ENCODE data around the gene CFAP221. TPM values are rescaled to one million over a fixed set of nuclear protein-coding genes. Genes with fewer than 3 reads are reported as not detected.

Gene CFAP221
- total and polyA plus RNA-seq, 10 of the 15 experiments (the other 5 are each of a cell fraction or from before 2014, with no cell fraction given): not detected

GRCh38 chr2:119691189-119691588 lies 146.9 kb downstream of the CFAP221 start:
- FAIRE-seq: no peak
- Histone ChIP-seq H2AFZ (ENCODE audit: control insufficient read depth, low read depth, low read length) (no peak overlapping the region), H3K27ac (ENCODE audit: control insufficient read depth, insufficient read depth) (no peak overlapping the region), H3K36me3 (ENCODE audit: control insufficient read depth in 2 of 2, insufficient read depth in 2 of 2, low read length in 1 of 2) (no peaks in the 10 kb centered on the region), H3K4me2 (ENCODE audit: control insufficient read depth, insufficient read depth) (no peak overlapping the region), H4K20me1 (ENCODE audit: control insufficient read depth, insufficient read depth) (no peaks in the 10 kb centered on the region), H3K4me3 (no peak overlapping the region), H3K79me2 (ENCODE audit: control insufficient read depth, insufficient read depth, low read length) (no peaks in the 10 kb centered on the region), H3K9me3 (replicated peaks; ENCODE audit: control insufficient read depth, insufficient read depth, low read length) (no peaks in the 10 kb centered on the region), H3K9ac (ENCODE audit: control insufficient read depth, insufficient read depth, low read length) (no peak overlapping the region), H3K27me3 (replicated peaks in 1 of 2; ENCODE audit: control insufficient read depth in 2 of 2, insufficient read depth in 2 of 2, low read length in 1 of 2) (no peaks in the 10 kb centered on the region), H3K4me1 (ENCODE audit: control insufficient read depth, insufficient read depth, low read length) (no peaks in the 10 kb centered on the region)
- ChIA-PET RAD21 (ENCODE audit: unreplicated experiment) (no interaction called here), POLR2A (no interaction called here), CTCF (interaction anchor here (1.1 kb wide), 1 partner anchor 68 kb away, joined by 3 read pairs; the partner anchor contains the start of gene PTPN4), SMC1A (ENCODE audit: uncharacterized antibody, unreplicated experiment) (no interaction called here)
- BruUV-seq (replicated peaks): no TSS peak
- in situ Hi-C loops (cut with MboI) (no loop called here), intact Hi-C loops (cut with micrococcal nuclease; ENCODE audit: unreplicated experiment) (no loop called here)
- no peak for DNase-seq (ENCODE audit: low read depth, low spot score)
- no peak for ATAC-seq
- TF ChIP-seq BRCA1 (IDR thresholded peaks at IDR 0.05; ENCODE audit: low read depth, low read length) (no peak), REST (IDR thresholded peaks at IDR 0.05; ENCODE audit: low read depth, low read length) (0 out of 2 replicates have a peak, but pooled peaks have one; percentile 33), CTCF (IDR thresholded peaks at IDR 0.05 in 2 of 3, conservative IDR thresholded peaks at IDR 0.05 in 1 of 3; ENCODE audit: control insufficient read depth in 2 of 3, extremely low read depth in 1 of 3, insufficient read depth in 1 of 3, low read depth in 3 of 3, low read length in 3 of 3) (no peak), EP300 (IDR thresholded peaks at IDR 0.05; ENCODE audit: borderline replicate concordance in 1 of 2, control insufficient read depth in 1 of 2, low read depth in 2 of 2, low read length in 2 of 2) (no peak)
- 46% methylated on average over 7 of the region's 7 CpGs for WGBS (ENCODE audit: insufficient coverage, insufficient replicate concordance, low lambda C conversion rate, missing lambda C conversion rate)
